ENCODE measurements around the gene CLDN15.

The CLDN15 gene

GRCh38 chr7:101231644-101232043 is 6.0 kb downstream of the CLDN15 start:
- peaks cover 5 to 7% of the 10 kb centered on the region in 2 experiments for H3K4me1 ChIP-seq (ENCODE audit: control insufficient read depth in 1 of 2, insufficient read depth in 1 of 2, low read depth in 1 of 2, low read length in 1 of 2)
- no peaks in the 10 kb centered on the region for H3K9me3 ChIP-seq
- no peak for TF ChIP-seq CTCF (IDR thresholded peaks at IDR 0.05)
- H3K27ac ChIP-seq: no peak overlapping the region
- H3K4me3 ChIP-seq (ENCODE audit: low read depth in 1 of 2, low read length in 1 of 2): no peak overlapping the region
- H3K36me3 ChIP-seq: peaks cover 68% of the 10 kb centered on the region
- peaks cover 4% of the 10 kb centered on the region for H3K27me3 ChIP-seq

GRCh38 chr7:101226721-101227120 is 10.9 kb downstream of the CLDN15 start:
- no peak for TF ChIP-seq CTCF (IDR thresholded peaks at IDR 0.05)
- Histone ChIP-seq H3K36me3 (peaks cover 71% of the 10 kb centered on the region), H3K9me3 (no peaks in the 10 kb centered on the region)

GRCh38 chr7:101225650-101226049 is 12.0 kb downstream of the CLDN15 start:
- Histone ChIP-seq H3K4me3 (ENCODE audit: low read depth in 1 of 2, low read length in 1 of 2) (no peak overlapping the region), H3K27ac (no peak overlapping the region), H3K36me3 (peaks cover 70% of the 10 kb centered on the region), H3K4me1 (ENCODE audit: control insufficient read depth in 1 of 2, insufficient read depth in 1 of 2, low read depth in 1 of 2, low read length in 1 of 2) (peaks cover 3 to 5% of the 10 kb centered on the region in 2 experiments), H3K9me3 (no peaks in the 10 kb centered on the region), H3K27me3 (no peaks in the 10 kb centered on the region)
- no peak for TF ChIP-seq CTCF (IDR thresholded peaks at IDR 0.05)

More at GRCh38 chr7:101226721-101227120, 10.9 kb downstream of the CLDN15 start:
- no peak overlapping the region for H3K4me3 ChIP-seq (ENCODE audit: low read depth in 1 of 2, low read length in 1 of 2)
- H3K27ac ChIP-seq: no peak overlapping the region
- H3K27me3 ChIP-seq: no peaks in the 10 kb centered on the region
- H3K4me1 ChIP-seq (ENCODE audit: control insufficient read depth in 1 of 2, insufficient read depth in 1 of 2, low read depth in 1 of 2, low read length in 1 of 2): peaks cover 5 to 7% of the 10 kb centered on the region in 2 experiments

GRCh38 chr7:101223528-101223927 is 14.1 kb downstream of the CLDN15 start:
- Histone ChIP-seq H3K36me3 (peaks cover 61% of the 10 kb centered on the region), H3K27me3 (no peaks in the 10 kb centered on the region), H3K9me3 (no peaks in the 10 kb centered on the region), H3K4me3 (ENCODE audit: low read depth in 1 of 2, low read length in 1 of 2) (no peak overlapping the region), H3K4me1 (ENCODE audit: control insufficient read depth in 1 of 2, insufficient read depth in 1 of 2, low read depth in 1 of 2, low read length in 1 of 2) (peaks cover 6 to 7% of the 10 kb centered on the region in 2 experiments), H3K27ac (no peak overlapping the region)
- no peak for TF ChIP-seq CTCF (IDR thresholded peaks at IDR 0.05)

GRCh38 chr7:101222275-101222830 is 15.2 kb downstream of the CLDN15 start:
- peaks cover 53% of the 10 kb centered on the region for H3K36me3 ChIP-seq
- H3K4me3 ChIP-seq (ENCODE audit: low read depth in 1 of 2, low read length in 1 of 2): no peak overlapping the region
- peaks cover 9 to 11% of the 10 kb centered on the region in 2 experiments for H3K4me1 ChIP-seq (ENCODE audit: control insufficient read depth in 1 of 2, insufficient read depth in 1 of 2, low read depth in 1 of 2, low read length in 1 of 2)
- no peak for TF ChIP-seq CTCF (IDR thresholded peaks at IDR 0.05)
- H3K27ac ChIP-seq: no peak overlapping the region
- H3K27me3 ChIP-seq: no peaks in the 10 kb centered on the region
- H3K9me3 ChIP-seq: no peaks in the 10 kb centered on the region
